HG02938 (cell line): ENCODE results near the gene MMP7.

Experiments
- ATAC-seq: cut with Tn5 transposase; IDR thresholded peaks from one replicate; pipeline ENCODE4 v1.9.1; 2021; ENCODE audit warnings: mild to moderate bottlenecking, moderate library complexity; ENCODE audit not compliant: unreplicated experiment

The MMP7 gene

GRCh38 chr11:102530558-102530957 lies at the start of gene MMP7:
TSS of gene MMP7 (minus strand) at chr11:102530747. CDS start at chr11:102530700, 47 bp downstream.
- ATAC-seq: no peak

- ATAC-seq: no peak
These were observed 47.2 kb upstream of the MMP7 start for GRCh38 chr11:102577723-102578122.

GRCh38 chr11:102577182-102577581 lies 46.6 kb upstream of the MMP7 start:
- peak; percentile 39 for ATAC-seq

- ATAC-seq: no peak
These were observed 45.8 kb upstream of the MMP7 start for GRCh38 chr11:102576350-102576749.

GRCh38 chr11:102575012-102575411 lies 44.5 kb upstream of the MMP7 start:
- no peak for ATAC-seq

- no peak for ATAC-seq
These were observed 43.3 kb upstream of the MMP7 start for GRCh38 chr11:102573851-102574250.

- no peak for ATAC-seq
These were observed 42.1 kb upstream of the MMP7 start for GRCh38 chr11:102572554-102573220.

- ATAC-seq: no peak
These were observed 38.3 kb upstream of the MMP7 start for GRCh38 chr11:102568851-102569250.

GRCh38 chr11:102566112-102566511 lies 35.6 kb upstream of the MMP7 start:
- no peak for ATAC-seq

GRCh38 chr11:102564110-102564509 lies 33.6 kb upstream of the MMP7 start:
- peak; percentile 72 for ATAC-seq

- no peak for ATAC-seq
These were observed 31.1 kb upstream of the MMP7 start for GRCh38 chr11:102561636-102562035.

GRCh38 chr11:102560555-102561011 lies 30.0 kb upstream of the MMP7 start:
- ATAC-seq: peak; percentile 84

- ATAC-seq: peak; percentile 22
These were observed 29.3 kb upstream of the MMP7 start for GRCh38 chr11:102559839-102560238.

GRCh38 chr11:102555091-102555490 lies 24.5 kb upstream of the MMP7 start:
- no peak for ATAC-seq

GRCh38 chr11:102553835-102554282 lies 23.3 kb upstream of the MMP7 start:
- peak; percentile 93 for ATAC-seq

GRCh38 chr11:102552447-102553194 lies 22.1 kb upstream of the MMP7 start:
- no peak for ATAC-seq

GRCh38 chr11:102552020-102552419 lies 21.5 kb upstream of the MMP7 start:
- ATAC-seq: no peak

- no peak for ATAC-seq
These were observed 20.7 kb upstream of the MMP7 start for GRCh38 chr11:102551169-102551781.

GRCh38 chr11:102546923-102547471 lies 16.4 kb upstream of the MMP7 start:
- peak; percentile 63 for ATAC-seq

GRCh38 chr11:102546427-102546826 lies 15.9 kb upstream of the MMP7 start:
- peak; percentile 63 for ATAC-seq

- ATAC-seq: no peak
These were observed 15.2 kb upstream of the MMP7 start for GRCh38 chr11:102545701-102546100.
